GM19025 (cell line): ENCODE data around the gene MTSS2.

Experiments used
- ATAC-seq: cut with Tn5 transposase; IDR thresholded peaks from one replicate; pipeline ENCODE4 v1.9.1; 2021; ENCODE audit warnings: mild to moderate bottlenecking, low read depth, moderate library complexity; ENCODE audit not compliant: unreplicated experiment

MTSS2 gene

DNA sequence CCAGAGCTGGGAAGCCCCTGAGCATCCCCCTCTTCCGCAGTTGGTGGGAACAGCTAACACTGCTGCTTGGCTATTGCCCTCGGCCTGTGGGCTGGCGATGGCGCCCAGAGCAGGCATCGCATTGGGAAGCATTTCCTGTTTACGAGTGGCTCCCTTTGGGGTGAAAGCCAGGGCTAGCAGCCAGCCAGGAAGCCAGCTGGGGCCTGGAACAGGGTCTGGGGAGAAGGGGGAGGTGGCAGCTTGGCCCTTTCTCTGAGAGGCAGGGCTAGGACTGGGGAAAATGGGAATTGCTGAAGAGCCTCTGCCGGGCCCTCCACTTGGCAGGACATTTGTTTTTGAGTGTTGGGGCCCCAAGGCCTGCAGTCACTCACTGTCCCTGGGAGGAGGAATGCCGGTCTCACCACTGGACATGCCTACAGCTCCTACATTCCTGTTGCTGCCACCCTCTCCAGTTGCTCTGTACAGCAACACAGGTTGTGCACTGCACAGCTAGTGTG, 2.4 kb upstream of the MTSS2 start:
- no peak for ATAC-seq

GRCh38 chr16:70687671-70688245, 1.9 kb upstream of the MTSS2 start:
- no peak for ATAC-seq

DNA sequence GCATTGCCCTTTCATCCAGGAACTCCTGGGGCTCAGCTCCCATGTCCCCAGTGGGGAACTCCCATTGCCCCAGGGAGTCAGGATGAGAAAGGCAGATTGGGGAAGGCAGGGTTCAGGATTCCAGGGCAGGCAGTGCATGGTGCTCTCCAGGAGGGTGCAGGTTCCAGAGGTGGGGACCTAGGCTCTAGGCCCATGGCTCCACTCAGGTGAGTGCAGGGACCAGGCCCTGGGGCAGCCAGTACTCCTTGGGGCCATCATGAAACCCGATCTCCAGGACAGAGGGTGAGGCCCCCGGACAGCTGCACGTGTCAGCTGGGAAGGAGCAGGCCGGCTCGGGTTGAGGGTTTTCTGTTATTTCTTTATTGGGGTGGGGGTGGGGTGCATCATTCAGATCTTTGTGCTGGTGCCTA, 1.3 kb upstream of the MTSS2 start:
- ATAC-seq, result no peak

DNA sequence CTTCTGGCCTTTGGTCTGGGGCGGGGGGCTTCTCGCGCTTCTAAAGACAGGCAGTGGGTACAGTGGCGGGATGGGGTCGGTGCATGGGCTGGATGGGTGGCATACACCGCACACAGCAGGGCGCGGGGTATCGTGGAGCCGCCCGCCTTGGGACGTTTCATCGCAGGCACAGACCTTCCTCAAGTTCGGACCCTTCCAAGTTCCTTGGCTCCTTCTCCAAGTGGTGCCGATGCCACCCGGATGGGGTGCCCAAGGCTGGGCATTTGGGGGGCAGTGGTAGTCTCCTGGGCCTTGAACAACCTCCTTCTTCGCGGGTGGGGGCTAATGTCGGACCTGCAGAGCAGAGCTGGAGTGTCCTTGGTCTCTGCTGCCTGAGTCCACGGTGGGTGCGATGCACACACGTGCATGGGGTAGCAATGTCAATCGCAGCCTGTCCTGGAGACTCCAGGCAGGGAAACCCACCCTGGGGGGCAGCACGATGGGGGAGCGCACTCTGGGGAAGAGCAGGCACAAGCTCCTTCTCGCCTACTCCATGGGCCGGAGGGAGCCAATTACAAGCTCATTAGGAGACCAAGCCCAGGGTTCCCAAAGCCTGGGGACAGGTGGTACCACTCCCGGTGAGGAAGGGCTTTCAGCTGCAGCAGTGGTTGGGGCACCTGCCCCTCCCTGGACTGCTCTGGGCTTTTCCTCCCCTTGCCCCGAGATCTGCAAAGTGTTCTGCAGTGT, 686 bp upstream of the MTSS2 start:
- ATAC-seq, result no peak

- no peak for ATAC-seq
These were observed 554 bp downstream of the MTSS2 start for GRCh38 chr16:70685061-70685937.

DNA sequence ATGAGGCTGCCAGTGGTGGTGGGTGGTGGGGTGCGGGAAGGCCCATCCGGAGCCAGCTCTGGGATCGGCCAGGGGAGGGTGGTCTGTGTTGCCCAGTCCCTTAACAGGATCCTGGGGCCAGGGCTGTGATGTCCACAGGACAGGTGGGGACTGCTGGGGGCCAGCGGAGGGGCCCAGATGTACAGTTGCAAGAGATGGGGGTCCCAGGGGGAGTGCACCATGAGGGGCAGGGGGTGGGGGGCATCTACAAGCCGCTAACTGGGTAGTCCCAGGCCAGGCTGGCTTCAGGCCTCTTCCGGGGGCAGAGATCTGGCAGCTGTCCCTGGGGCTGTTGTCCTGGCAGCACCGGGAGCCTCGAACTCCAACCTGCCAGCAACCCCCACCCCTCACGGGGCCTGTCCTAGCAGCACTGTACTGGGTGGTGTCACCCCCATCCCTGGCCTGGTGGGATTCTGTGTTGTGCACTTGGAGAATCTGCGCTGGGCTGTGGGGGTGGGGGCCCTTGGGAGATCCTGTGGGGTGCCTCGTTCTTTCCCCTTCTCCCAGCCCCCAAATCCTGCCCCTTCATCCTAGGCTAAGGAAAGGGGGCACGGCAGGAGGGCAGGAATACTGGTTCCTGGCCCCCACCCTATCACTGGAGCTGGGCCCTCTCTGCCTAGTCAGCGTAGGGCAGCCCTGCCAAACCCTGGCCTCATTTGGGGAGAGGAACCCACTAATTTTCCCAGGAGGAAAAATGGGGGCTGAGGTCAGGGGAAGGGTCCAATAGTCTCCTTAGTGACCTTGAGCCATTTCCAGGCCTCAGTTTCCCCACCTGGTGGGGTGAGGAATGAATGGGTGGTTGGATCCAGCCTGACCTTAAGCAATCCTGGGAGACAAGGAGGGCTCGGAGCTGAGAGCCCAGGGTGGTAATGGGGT, 1.4 kb downstream of the MTSS2 start:
- no peak for ATAC-seq

GRCh38 chr16:70683146-70683944, 2.5 kb downstream of the MTSS2 start:
- no peak for ATAC-seq

- ATAC-seq, result no peak
These were observed 3.4 kb downstream of the MTSS2 start for GRCh38 chr16:70682239-70683145.

- no peak for ATAC-seq
These were observed 4.2 kb downstream of the MTSS2 start for GRCh38 chr16:70681382-70682238.

DNA sequence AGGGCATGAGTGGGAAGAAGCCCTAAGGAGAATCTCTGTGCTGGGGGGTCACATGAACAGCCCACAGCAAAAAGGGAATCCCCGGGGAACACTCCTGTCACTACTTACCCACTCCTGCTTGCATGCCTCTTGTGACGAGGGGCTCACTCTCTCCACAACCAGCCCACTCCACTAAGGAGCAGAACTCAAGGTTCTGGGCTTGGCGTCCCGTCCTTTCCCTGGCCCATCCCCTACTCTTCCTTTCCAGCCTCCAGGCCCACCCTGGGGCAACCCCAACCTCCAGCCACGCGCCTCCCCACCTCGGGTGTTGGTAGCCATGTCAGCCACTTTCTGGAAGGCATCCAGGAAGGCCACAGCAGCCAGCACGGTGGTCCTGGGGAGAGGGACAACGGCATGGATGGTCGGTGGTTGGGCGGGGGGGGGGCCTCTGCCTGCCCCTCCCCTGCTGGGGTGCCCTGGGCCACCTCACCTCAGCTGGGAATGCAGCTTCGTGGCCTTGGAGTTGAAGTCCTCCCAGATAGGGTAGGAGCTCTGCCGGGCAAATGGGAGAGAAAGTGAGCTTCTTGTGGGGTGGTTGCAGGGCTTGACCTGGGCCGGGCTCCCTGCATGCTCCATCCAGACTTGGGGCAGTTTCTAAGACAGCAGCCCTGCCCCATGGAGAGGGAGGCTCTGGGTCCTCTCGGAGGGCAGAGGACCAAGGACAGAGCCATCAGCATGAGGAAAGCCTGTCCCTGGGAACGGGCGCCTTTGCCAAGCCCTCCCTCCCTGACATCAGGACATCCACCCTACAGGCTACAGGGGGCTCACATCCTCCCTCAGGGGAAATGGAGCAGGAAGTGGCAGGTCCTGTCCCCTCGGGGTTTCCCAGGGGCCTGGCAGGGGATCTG, 5.1 kb downstream of the MTSS2 start:
- ATAC-seq, result no peak

DNA sequence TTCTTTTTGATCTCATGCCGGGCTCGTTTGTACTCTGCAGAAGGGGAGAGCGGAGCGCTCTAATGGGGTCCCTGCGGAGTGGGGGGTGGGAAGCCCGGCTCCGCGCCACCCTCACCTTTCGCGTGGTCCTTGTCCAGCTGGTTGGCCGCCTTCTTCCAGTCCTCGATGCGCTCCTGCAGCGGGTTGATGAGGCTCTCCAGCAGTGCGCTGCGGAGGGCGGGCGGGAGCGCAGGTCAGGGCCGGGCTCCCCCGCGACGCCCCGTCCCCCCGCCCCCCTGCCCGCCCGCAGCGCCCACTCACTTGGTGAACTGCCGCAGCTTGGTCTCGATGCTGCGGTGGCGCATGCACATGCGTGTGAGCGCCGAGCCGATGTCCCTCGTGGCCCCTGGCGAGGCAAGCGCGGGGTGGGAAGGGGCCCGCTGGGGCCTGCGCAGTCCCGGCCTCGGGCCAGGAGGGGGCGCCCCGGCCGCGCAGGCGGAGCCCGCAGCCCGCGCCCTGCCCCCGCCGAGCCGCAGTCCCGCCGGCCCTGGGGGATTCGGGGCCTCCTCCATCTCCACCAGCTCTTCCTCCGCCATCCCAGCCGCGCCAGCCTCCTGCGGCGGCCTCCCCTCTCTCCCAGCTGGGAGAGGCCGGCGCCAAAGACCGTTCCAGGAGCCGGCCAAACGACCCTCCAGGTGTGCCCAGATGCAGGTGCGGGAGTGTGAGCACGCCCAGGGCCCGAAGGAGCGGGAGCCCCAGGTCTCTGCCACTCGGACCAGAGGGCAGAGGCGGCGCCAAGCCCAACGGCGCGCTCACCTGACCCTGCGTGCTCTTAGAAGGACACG, 6.0 kb downstream of the MTSS2 start:
- no peak for ATAC-seq

DNA sequence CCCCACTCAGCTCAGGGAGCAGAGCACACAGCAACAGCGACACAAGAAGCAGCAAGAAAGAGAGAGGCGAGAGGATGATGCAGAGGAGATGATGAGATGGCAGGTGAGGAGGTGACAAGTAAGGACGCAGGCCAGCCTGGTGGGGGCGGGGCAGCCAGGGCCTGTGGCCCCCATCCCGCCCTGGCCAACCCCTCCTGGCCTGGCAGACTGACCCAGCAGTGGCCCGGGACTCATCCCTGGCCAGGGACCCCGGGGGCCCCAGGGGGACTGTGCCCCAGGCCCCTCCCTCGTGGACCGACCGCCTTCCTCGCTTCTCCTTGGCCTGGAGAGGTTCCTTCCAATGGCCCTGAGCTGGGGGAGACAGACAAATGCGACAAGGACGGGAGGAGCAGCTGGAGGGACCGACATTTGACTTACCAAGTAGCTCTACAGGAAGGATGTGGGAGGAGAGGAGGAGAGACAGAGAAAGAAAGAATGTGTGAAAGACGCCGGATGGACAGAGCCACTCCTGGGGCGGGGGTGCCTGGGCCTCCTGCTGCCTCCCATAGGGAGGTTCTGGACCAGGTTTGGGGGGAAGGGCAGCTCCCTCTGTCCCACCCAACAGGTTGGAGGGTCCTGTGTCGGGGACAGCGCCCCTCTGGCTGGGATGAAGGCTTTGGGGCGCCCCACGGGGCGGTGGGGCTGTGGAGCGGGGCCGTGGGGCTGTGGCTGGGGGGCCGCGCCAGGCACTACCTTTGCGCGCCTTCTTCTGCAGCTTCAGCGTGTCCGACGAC, 6.8 kb downstream of the MTSS2 start:
- ATAC-seq, result no peak

DNA sequence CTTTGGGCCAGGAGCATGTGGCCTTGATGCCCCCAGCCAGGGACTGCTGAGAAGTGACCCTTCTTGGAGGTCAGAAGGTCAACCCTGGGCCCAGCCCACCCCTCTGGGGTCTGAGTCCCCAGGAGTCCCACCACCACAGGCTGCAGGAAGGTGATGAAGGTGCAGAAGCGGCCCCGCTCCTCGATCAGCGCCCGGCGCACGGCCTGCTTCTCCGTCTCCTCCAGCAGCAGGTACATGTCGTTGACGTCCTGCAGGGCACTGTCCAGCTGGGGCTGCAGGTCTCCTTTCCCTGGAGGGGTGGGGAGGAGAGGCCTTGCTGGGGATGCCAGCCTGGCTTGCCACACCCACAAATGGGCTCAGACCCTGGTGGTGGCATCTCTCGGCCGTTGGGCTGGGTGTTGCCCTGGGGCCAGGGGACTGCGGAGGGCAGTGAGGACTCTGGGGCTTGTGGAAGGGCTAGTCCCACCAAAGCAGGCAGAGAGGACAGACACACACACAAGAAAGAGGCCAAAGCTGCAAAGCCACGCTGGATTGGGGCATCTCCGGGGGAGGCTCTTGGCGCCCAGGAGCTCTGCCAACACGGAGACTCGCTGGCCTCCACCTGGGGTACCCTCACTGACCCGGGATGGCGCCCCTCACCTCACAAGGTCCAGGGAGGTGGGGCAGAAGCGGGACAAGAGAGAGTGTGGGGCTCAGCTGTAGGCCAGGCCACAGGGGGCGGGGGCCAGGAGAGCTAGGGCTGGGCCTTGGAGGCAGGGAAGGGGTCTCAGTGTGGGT, 7.5 kb downstream of the MTSS2 start:
- ATAC-seq, result no peak

DNA sequence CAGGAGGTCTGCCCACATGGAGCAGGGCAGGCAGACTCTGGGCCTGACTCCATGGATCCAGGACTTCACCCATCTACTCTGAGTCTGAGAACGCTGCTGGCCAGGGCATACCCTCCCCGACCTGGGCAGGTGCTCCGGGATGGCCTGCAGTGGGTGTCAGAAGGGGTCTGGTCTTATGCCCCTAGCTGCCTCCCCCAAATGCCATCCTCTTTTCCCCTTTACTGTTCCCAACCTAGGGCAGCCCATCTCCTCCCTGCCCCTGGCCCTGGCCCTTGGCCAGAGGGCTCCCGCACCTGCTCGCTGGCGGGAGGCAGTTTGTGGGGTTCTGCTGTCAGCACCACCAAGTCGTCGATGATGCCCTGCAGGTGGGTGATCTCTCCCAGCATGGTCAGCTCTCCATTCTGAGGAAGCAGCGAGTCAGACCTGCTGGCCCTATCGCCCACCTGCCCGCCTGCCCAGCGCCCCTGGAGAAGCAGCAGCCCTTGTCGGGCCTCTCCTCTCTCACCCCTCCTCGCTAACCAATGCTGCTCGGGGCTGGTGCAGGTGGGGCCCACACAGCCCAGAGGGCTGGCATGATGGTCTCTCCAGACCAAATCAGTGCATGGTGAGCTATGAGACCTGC, 8.2 kb downstream of the MTSS2 start:
- no peak for ATAC-seq
